ENCODE measurements around the gene TMIGD3. TPM values are rescaled to one million over a fixed set of nuclear protein-coding genes. Genes with fewer than 3 reads are reported as not detected.
A peak's percentile ranks its signal among the peaks of the same experiment; 100 is the strongest.

Gene TMIGD3
- total RNA-seq, 1 experiment from 2014 or later: 0.88 TPM

DNA sequence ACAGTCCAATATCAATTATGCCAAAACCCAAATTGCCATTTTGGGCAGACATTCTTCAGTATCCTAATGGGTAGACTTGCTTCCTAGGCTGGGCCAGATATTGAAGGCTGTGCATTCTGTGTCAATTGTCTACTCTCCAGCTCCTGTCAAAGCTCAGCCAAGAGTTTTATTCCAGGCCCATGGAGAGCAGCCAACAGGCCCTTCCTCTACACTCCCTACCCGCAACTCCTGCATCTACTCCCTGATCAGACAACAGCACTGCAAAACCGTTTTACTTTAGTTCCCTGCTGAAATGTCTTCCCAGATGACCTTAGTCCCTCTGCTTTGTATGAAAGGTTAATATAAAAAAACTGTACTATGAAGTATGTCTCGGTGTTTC is 6.6 kb upstream of the TMIGD3 start:
- H3K9me3 Mint-ChIP-seq (ENCODE audit: unreplicated experiment): no peaks in the 10 kb centered on the region
- H3K9me3 ChIP-seq: no peaks in the 10 kb centered on the region
- H3K27me3 ChIP-seq (replicated peaks; ENCODE audit: control insufficient read depth, insufficient read depth, low read length): no peaks in the 10 kb centered on the region
- peaks cover 7% of the 10 kb centered on the region for H3K4me1 Mint-ChIP-seq (ENCODE audit: low read depth, unreplicated experiment)
- no peak overlapping the region for H3K4me3 ChIP-seq (ENCODE audit: low read depth, low read length)
- DNase-seq: no peak
- H3K36me3 ChIP-seq (ENCODE audit: control insufficient read depth, insufficient read depth, low read length): no peaks in the 10 kb centered on the region
- H3K36me3 Mint-ChIP-seq (ENCODE audit: insufficient read depth, unreplicated experiment): no peaks in the 10 kb centered on the region
- ChIA-PET POLR2A (no interaction called here), CTCF (no interaction called here)
- no peaks in the 10 kb centered on the region for H3K27me3 Mint-ChIP-seq (ENCODE audit: insufficient read depth, unreplicated experiment)
- no peak overlapping the region for H3K27ac Mint-ChIP-seq (ENCODE audit: unreplicated experiment)
- no peak overlapping the region for H3K4me3 Mint-ChIP-seq (ENCODE audit: unreplicated experiment)
- peaks cover 28% of the 10 kb centered on the region for H3K4me1 ChIP-seq
- TF ChIP-seq, protein P1, sequence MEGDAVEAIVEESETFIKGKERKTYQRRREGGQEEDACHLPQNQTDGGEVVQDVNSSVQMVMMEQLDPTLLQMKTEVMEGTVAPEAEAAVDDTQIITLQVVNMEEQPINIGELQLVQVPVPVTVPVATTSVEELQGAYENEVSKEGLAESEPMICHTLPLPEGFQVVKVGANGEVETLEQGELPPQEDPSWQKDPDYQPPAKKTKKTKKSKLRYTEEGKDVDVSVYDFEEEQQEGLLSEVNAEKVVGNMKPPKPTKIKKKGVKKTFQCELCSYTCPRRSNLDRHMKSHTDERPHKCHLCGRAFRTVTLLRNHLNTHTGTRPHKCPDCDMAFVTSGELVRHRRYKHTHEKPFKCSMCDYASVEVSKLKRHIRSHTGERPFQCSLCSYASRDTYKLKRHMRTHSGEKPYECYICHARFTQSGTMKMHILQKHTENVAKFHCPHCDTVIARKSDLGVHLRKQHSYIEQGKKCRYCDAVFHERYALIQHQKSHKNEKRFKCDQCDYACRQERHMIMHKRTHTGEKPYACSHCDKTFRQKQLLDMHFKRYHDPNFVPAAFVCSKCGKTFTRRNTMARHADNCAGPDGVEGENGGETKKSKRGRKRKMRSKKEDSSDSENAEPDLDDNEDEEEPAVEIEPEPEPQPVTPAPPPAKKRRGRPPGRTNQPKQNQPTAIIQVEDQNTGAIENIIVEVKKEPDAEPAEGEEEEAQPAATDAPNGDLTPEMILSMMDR (IDR thresholded peaks at IDR 0.05; ENCODE audit: insufficient read depth in 1 of 2, low read depth in 1 of 2, low read length in 1 of 2, severe bottlenecking in 1 of 2, unreplicated experiment in 1 of 2): no peak
- no TSS peak for BruUV-seq (replicated peaks)
- intact Hi-C loops (cut with micrococcal nuclease; ENCODE audit: unreplicated experiment): loop anchor here (5.0 kb wide), 2 partner anchors 57 to 247 kb away; partner anchors contain the start of gene DDX20

DNA sequence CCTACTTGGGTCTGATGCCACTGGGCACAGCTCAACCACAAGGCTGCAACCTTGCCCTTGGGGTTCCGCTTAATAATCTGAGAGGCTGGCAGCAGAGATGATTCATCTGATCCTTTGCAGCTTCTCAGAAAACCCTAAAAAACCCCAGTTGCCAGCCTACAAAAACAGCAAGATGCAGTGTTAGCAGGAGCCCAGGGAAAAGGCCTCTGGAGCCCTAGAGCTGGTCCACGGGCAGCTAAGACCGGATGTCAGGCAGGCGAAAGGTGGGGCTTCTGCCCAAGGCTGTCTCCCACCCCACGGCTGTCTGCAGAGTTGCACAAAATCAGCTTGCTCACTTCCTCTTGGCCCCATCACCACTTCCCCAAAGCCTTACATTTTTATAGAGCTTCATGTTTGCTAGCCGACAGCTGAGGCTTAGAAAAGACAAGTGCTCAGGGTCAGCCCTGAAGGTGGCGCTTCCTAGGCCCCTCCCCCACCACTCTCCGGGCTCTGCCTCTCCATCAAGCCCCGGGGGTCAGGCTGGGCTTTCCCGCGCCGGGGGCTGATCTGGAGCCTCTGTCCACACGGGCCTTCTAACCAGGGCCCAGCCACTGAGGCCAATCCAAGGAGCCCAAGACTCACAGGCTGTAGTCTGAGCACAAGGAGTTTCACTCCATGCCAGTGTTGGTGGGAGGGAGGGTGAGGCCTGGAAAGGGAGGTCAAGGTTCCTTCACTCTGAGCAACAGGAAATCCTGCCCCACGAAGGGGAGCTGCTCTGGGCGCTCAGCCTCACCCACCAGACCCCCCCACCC is 4.2 kb upstream of the TMIGD3 start:
- Mint-ChIP-seq H3K4me1 (ENCODE audit: low read depth, unreplicated experiment) (peaks cover 13% of the 10 kb centered on the region), H3K9me3 (ENCODE audit: unreplicated experiment) (no peaks in the 10 kb centered on the region), H3K27me3 (ENCODE audit: insufficient read depth, unreplicated experiment) (no peaks in the 10 kb centered on the region), H3K36me3 (ENCODE audit: insufficient read depth, unreplicated experiment) (no peaks in the 10 kb centered on the region), H3K4me3 (ENCODE audit: unreplicated experiment) (peak overlapping the region; percentile 73), H3K27ac (ENCODE audit: unreplicated experiment) (peak overlapping the region; percentile 94)
- DNase-seq: peak; percentile 74
- TF ChIP-seq, protein P1 (IDR thresholded peaks at IDR 0.05; ENCODE audit: insufficient read depth in 1 of 2, low read depth in 1 of 2, low read length in 1 of 2, severe bottlenecking in 1 of 2, unreplicated experiment in 1 of 2): peak in 1 of 2 experiments; percentile 30
- intact Hi-C loops (cut with micrococcal nuclease; ENCODE audit: unreplicated experiment): loop anchor here (1.0 to 5.0 kb wide), 6 partner anchors 26 to 250 kb away; partner anchors contain the start of gene DDX20
- no TSS peak for BruUV-seq (replicated peaks)
- no peaks in the 10 kb centered on the region for H3K27me3 ChIP-seq (replicated peaks; ENCODE audit: control insufficient read depth, insufficient read depth, low read length)
- ChIA-PET CTCF (interaction anchor here (0.6 to 2.0 kb wide), 23 partner anchors 10 to 247 kb away, joined by 3 to 27 read pairs (median 5); partner anchors contain the start of gene RAP1A), POLR2A (interaction anchor here (1.3 kb wide), 1 partner anchor 112 kb away, joined by 7 read pairs; the partner anchor contains the start of gene RAP1A)
- no peaks in the 10 kb centered on the region for H3K9me3 ChIP-seq
- no peaks in the 10 kb centered on the region for H3K36me3 ChIP-seq (ENCODE audit: control insufficient read depth, insufficient read depth, low read length)
- H3K4me3 ChIP-seq (ENCODE audit: low read depth, low read length): peak overlapping the region; percentile 36
- H3K4me1 ChIP-seq: peaks cover 28% of the 10 kb centered on the region

DNA sequence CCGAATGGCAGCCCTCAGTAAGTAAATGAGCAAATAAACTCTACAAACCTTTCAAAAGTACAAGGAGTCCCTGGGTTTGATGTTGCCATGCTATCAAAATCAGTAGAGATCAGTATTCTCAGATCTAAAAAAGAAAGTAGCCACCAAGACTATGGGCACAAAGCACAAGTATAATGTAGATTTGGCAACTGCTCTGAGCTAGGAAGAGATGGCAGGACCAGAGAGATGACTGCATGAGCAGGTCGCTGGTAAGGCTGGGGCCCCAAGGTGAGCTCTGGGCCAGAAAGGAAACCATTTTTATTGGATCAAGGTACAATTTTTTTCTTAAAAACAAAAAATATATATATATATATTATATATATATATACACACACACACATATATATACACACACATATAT is 3.1 kb upstream of the TMIGD3 start:
- CTCF ChIA-PET: no interaction called here
- intact Hi-C loops (cut with micrococcal nuclease; ENCODE audit: unreplicated experiment): loop anchor here (5.0 kb wide), 2 partner anchors 61 to 251 kb away; partner anchors contain the start of gene DDX20
- no peak overlapping the region for H3K4me3 ChIP-seq (ENCODE audit: low read depth, low read length)
- POLR2A ChIA-PET: no interaction called here
- H3K4me1 ChIP-seq: peaks cover 28% of the 10 kb centered on the region
- no peak overlapping the region for H3K27ac Mint-ChIP-seq (ENCODE audit: unreplicated experiment)
- no peak overlapping the region for H3K4me3 Mint-ChIP-seq (ENCODE audit: unreplicated experiment)
- H3K9me3 Mint-ChIP-seq (ENCODE audit: unreplicated experiment): no peaks in the 10 kb centered on the region
- H3K36me3 ChIP-seq (ENCODE audit: control insufficient read depth, insufficient read depth, low read length): no peaks in the 10 kb centered on the region
- no peaks in the 10 kb centered on the region for H3K9me3 ChIP-seq
- BruUV-seq (replicated peaks): no TSS peak
- H3K36me3 Mint-ChIP-seq (ENCODE audit: insufficient read depth, unreplicated experiment): no peaks in the 10 kb centered on the region
- TF ChIP-seq, protein P1 (IDR thresholded peaks at IDR 0.05; ENCODE audit: insufficient read depth in 1 of 2, low read depth in 1 of 2, low read length in 1 of 2, severe bottlenecking in 1 of 2, unreplicated experiment in 1 of 2): no peak
- no peaks in the 10 kb centered on the region for H3K27me3 ChIP-seq (replicated peaks; ENCODE audit: control insufficient read depth, insufficient read depth, low read length)
- H3K4me1 Mint-ChIP-seq (ENCODE audit: low read depth, unreplicated experiment): peaks cover 13% of the 10 kb centered on the region
- no peaks in the 10 kb centered on the region for H3K27me3 Mint-ChIP-seq (ENCODE audit: insufficient read depth, unreplicated experiment)
- no peak for DNase-seq
